HepG2 (cell line): ENCODE measurements around the gene RBM6. TPM values are rescaled to one million over a fixed set of nuclear protein-coding genes. Genes with fewer than 3 reads are reported as not detected.

Source experiments
- FOXA3 ChIP-seq: IDR thresholded peaks from 2 replicates; pipeline ENCODE4 v1.6.1; 2016; ENCODE audit warnings: missing genetic modification reagents, missing compliant biosample characterization
- GMEB2 ChIP-seq: IDR thresholded peaks from 2 replicates; pipeline ENCODE4 v1.6.1; 2016; ENCODE audit warnings: missing biosample characterization, missing genetic modification reagents, low read depth
- IRF2 ChIP-seq: IDR thresholded peaks from 2 replicates; pipeline ENCODE4 v1.6.1; 2018; ENCODE audit warnings: missing genetic modification reagents, missing compliant biosample characterization
- REST ChIP-seq, 2 experiments: IDR thresholded peaks; 2 replicates each; pipeline ENCODE4 v1.6.1; 2011 to 2012; ENCODE audit warnings: low read length in 2 of 2, borderline replicate concordance in 1 of 2, low read depth in 1 of 2, mild to moderate bottlenecking in 1 of 2, moderate library complexity in 1 of 2
- TFAP4 ChIP-seq: sonication (generic); IDR thresholded peaks from 2 replicates; pipeline ENCODE4 v1.6.1; 2016; ENCODE audit warnings: low read depth, borderline replicate concordance
- TGIF2 ChIP-seq: IDR thresholded peaks from 2 replicates; pipeline ENCODE4 v1.6.1; 2016; ENCODE audit warnings: control low read depth, missing compliant biosample characterization
- THAP7 ChIP-seq: sonication (generic); formaldehyde crosslinking; IDR thresholded peaks from 2 replicates; pipeline ENCODE4 v1.8.1; 2023; ENCODE audit warnings: mild to moderate bottlenecking, missing genetic modification reagents
- USF2 ChIP-seq, 2 experiments: sonication (generic) in 1 of 2; formaldehyde crosslinking in 1 of 2; IDR thresholded peaks; 2 replicates each; pipeline versions ENCODE4 v1.5.1 to v1.6.1; 2011 to 2020; ENCODE audit warnings: borderline replicate concordance in 1 of 2, low read depth in 1 of 2, low read length in 1 of 2, mild to moderate bottlenecking in 1 of 2, missing genetic modification reagents in 1 of 2, moderate library complexity in 1 of 2
- ZBTB4 ChIP-seq: sonication (generic); formaldehyde crosslinking; IDR thresholded peaks from 2 replicates; pipeline ENCODE4 v1.4.0; 2020; ENCODE audit warnings: missing genetic modification reagents, mild to moderate bottlenecking, borderline replicate concordance
- ZNF891 ChIP-seq: sonication (generic); formaldehyde crosslinking; IDR thresholded peaks from 2 replicates; pipeline ENCODE4 v1.5.0; 2020; ENCODE audit warnings: mild to moderate bottlenecking, missing genetic modification reagents
- polyA plus RNA-seq, 8 experiments: library from polyadenylated mRNA; depleted of rRNA in 3 of 8; stranded (reverse) in 7 of 8; unstranded in 1 of 8; fragments of >200 nt; fragmentation: Illumina TruSeq in 4 of 8; extraction: Trizol in 4 of 8; gene quantifications; 2 replicates each; pipeline versions ENCODE4 v1.2.1 to v1.2.3, GENCODE V29; 2011 to 2016; ENCODE audit warnings: low read depth in 4 of 8, missing spikeins in 1 of 8, mixed read lengths in 1 of 8; ENCODE audit not compliant: insufficient read depth in 1 of 8
- total RNA-seq, 5 experiments: library from RNA; depleted of rRNA; stranded (reverse); fragments of >200 nt; fragmentation: Illumina TruSeq; extraction: Trizol; gene quantifications; 2 replicates each; pipeline ENCODE4 v1.2.3, GENCODE V29; 2016; ENCODE audit warnings: low read depth in 1 of 5
- TF ChIP-seq, protein P1 (sequence below): IDR thresholded peaks from 2 replicates; pipeline ENCODE4 v1.6.1; 2016; ENCODE audit warnings: missing compliant biosample characterization, missing genetic modification reagents, borderline replicate concordance

The RBM6 gene
- total and polyA plus RNA-seq, 2 of the 13 experiments (the other 11 are each of a cell fraction or from before 2014, with no cell fraction given) = 72.7 to 86.1 TPM

DNA sequence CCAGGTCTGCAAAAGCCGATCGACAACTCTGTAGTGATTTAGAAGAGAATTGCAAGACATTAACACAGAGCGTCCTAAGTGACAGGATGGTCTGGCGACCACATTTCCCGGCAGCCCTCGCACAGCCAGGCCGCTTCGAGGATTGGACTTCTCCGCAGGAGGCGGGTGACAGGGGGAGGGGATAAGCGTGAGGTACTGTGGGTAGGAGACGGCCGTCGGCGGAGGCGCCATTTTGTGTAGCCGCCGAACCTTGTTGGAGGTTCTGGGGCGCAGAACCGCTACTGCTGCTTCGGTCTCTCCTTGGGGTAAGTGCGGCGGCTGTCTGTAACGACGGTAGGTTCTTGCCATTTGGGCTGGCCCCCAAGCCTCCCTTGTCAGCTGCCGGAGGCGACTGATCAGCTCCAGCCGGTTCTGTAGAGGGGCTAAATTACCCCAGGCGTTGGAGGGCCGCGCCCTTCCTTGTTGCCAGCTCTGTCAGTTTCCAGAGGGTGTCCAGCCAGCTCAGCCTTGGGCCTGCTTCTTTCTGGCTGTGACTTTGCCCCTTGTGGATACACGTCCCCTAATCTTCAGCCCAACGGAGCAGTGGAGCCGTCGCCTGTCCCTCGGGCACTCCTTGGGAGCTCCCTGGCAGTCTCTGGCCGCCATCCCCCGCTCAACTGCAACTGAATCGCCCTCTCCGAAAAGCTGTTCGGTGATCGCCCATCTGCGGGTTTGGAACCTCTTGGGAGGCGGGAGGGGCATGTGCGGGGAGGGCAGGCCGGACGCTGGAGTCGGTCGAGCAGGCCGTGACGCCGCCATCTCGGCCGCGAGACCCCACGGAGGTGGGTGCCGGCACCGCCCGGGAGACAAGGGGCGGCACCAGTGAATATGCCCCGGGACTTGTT, 149.0 kb downstream of the RBM6 start, which contains the start of gene RBM5 (continued):
- TF ChIP-seq TFAP4 (peak; percentile 9; the same call in 1 of the 2 replicates), IRF2 (peak; percentile 91; the same call in 1 of the 2 replicates), TGIF2 (CRISPR knock-in tag) (peak; percentile 64), REST (IDR thresholded peaks at IDR 0.05; ENCODE audit: borderline replicate concordance in 1 of 2, low read depth in 1 of 2, low read length in 2 of 2) (peak in 1 of 2 experiments; percentile 14; a peak in 1 of 4 replicates), ZNF891 (peak; percentile 81; the same call in 1 of the 2 replicates), FOXA3 (peak; percentile 41; the same call in 1 of the 2 replicates), GMEB2 (CRISPR knock-in tag) (no peak), ZBTB4 (CRISPR knock-in tag) (0 out of 2 replicates have a peak, but pooled peaks have one; percentile 84), THAP7 (0 out of 2 replicates have a peak, but pooled peaks have one; percentile 15), USF2 (IDR thresholded peaks at IDR 0.05; ENCODE audit: low read depth, low read length) (no peak), USF2 (CRISPR knock-in tag; IDR thresholded peaks at IDR 0.05; ENCODE audit: borderline replicate concordance) (0 out of 2 replicates have a peak, but pooled peaks have one; percentile 41)
- TF ChIP-seq, protein P1, sequence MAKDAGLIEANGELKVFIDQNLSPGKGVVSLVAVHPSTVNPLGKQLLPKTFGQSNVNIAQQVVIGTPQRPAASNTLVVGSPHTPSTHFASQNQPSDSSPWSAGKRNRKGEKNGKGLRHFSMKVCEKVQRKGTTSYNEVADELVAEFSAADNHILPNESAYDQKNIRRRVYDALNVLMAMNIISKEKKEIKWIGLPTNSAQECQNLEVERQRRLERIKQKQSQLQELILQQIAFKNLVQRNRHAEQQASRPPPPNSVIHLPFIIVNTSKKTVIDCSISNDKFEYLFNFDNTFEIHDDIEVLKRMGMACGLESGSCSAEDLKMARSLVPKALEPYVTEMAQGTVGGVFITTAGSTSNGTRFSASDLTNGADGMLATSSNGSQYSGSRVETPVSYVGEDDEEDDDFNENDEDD (CRISPR knock-in tag) = peak; percentile 28; the same call in 1 of the 2 replicates
